Stomach (tissue), 9 donors: ENCODE results near the gene TET2. TPM values are rescaled to one million over a fixed set of nuclear protein-coding genes. Genes with fewer than 3 reads are reported as not detected.

Source experiments
- DNase-seq, 2 donors: peaks; one replicate each; pipeline versions ENCODE4 v3.0.0 to v3.0.0-alpha.2; 2013 to 2019
- H3K27ac ChIP-seq, 5 donors: fragments of 200-600 bp in 4 of 5; sonication (generic) in 4 of 5; one replicate each; pipeline ENCODE4 v1.5.1; 2013 to 2019; ENCODE audit warnings: mild to moderate bottlenecking in 1 of 5, moderate library complexity in 1 of 5
- H3K27me3 ChIP-seq, 3 donors: fragments of 200-600 bp; sonication (generic); one replicate each; pipeline ENCODE4 v1.5.1; 2017 to 2019; ENCODE audit warnings: mixed run types in 1 of 3
- H3K36me3 ChIP-seq, 4 donors: fragments of 200-600 bp; sonication (generic); 1 replicate in 3 of 4; 2 replicates in 1 of 4; pipeline ENCODE4 v1.5.1; 2016 to 2019
- H3K4me1 ChIP-seq, 4 donors: fragments of 200-600 bp; sonication (generic); one replicate each; pipeline ENCODE4 v1.5.1; 2016 to 2019
- H3K4me3 ChIP-seq, 4 donors: fragments of 200-600 bp; sonication (generic) in 3 of 4; one replicate each; pipeline ENCODE4 v1.5.1; 2016 to 2019; ENCODE audit warnings: mild to moderate bottlenecking in 1 of 4
- H3K9me3 ChIP-seq, 4 donors: fragments of 200-600 bp; sonication (generic); one replicate each; pipeline ENCODE4 v1.5.1; 2016 to 2019
- EP300 ChIP-seq: sonication (generic); formaldehyde crosslinking; IDR thresholded peaks from one replicate; pipeline ENCODE4 v1.6.1; 2017; ENCODE audit warnings: antibody characterized with exemption
- POLR2A ChIP-seq, 4 donors: fragments of 450-650 bp; IDR thresholded peaks; one replicate each; pipeline ENCODE4 v1.6.1; 2016; ENCODE audit warnings: antibody characterized with exemption in 4 of 4, control low read depth in 2 of 4, mild to moderate bottlenecking in 1 of 4, moderate library complexity in 1 of 4
- POLR2AphosphoS5 ChIP-seq, 3 donors: sonication (generic); formaldehyde crosslinking; IDR thresholded peaks; one replicate each; pipeline ENCODE4 v1.6.1; 2016; ENCODE audit warnings: antibody characterized with exemption in 3 of 3
- WGBS, 5 donors: extraction: QIAGEN DNeasy Blood & Tissue Kit in 3 of 5; methylation state at CpG; one replicate each; pipeline versions ENCODE4 v1.1.5 to v1.1.7; 2013 to 2018; 5-methylcytosine and 5-hydroxymethylcytosine counted together
- intact Hi-C: fragments of 100-400 bp; cut with DNase I; formaldehyde crosslinking; loops from one replicate; pipeline ENCODE4 v1.15.1; 2023; ENCODE audit warnings: low total_unique reads
- polyA plus RNA-seq, 3 donors: library from polyadenylated mRNA; stranded (reverse); fragments of 200-250 nt; gene quantifications; one replicate each; pipeline ENCODE4 v1.2.3, GENCODE V29; 2013
- total RNA-seq, 5 donors: library from RNA; depleted of rRNA; stranded (reverse); fragments of >200 nt; gene quantifications; one replicate each; pipeline versions ENCODE4 v1.1.0 to v1.2.3, GENCODE V29; 2014 to 2016
- TF ChIP-seq, protein P1 (sequence below), 7 experiments: fragments of 450-650 bp in 4 of 7; fragments of 200-600 bp in 3 of 7; sonication (generic) in 3 of 7; IDR thresholded peaks; one replicate each; pipeline ENCODE4 v1.5.1; 2016 to 2019; ENCODE audit warnings: antibody characterized with exemption in 7 of 7, control low read depth in 2 of 7, mild to moderate bottlenecking in 1 of 7
- donor health status: healthy with polysubstance abuse.
- donor health status: Bipolar disorder and iron deficiency.
- donor health status: healthy.

Gene TET2
- total and polyA plus RNA-seq, 8 donors: 1.7 to 30.3 (median 21.7) TPM

DNA sequence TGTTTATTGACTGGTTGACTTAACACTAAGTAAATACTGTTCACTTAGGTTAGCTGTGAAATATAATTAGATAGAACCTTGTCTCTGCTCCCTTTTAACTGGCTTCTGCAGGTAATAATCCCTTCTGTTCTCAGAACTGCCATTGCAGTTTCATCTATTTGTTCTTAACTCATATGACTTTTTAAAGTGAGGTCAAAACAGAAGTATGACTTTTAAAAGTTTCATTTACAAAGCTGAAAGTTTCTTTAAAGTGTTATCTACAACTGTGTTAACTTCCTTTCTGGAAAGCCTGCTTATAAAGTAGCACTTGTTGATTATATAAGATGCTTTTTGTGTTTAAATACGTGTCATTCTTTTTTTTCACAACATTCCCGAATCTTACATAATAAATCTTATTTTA lies 127.4 kb downstream of the TET2 start:
- 25 to 53% (median 45%) methylated on average over 2 of the region's 2 CpGs for WGBS, 5 donors
- Histone ChIP-seq H3K4me3 (no peak overlapping the region), H3K9me3 (no peaks in the 10 kb centered on the region), H3K27me3 (no peaks in the 10 kb centered on the region), H3K4me1 (peaks cover 0 to 10% (median 0%) of the 10 kb centered on the region in 4 donors), H3K36me3 (peaks cover 42 to 79% (median 74%) of the 10 kb centered on the region in 4 donors), H3K27ac (no peak overlapping the region)
- intact Hi-C loops: no loop called here
- DNase-seq: no peak
- no peak for TF ChIP-seq POLR2A (IDR thresholded peaks at IDR 0.05)
- TF ChIP-seq POLR2AphosphoS5 (IDR thresholded peaks at IDR 0.05): no peak
- TF ChIP-seq EP300: no peak
- TF ChIP-seq, protein P1, sequence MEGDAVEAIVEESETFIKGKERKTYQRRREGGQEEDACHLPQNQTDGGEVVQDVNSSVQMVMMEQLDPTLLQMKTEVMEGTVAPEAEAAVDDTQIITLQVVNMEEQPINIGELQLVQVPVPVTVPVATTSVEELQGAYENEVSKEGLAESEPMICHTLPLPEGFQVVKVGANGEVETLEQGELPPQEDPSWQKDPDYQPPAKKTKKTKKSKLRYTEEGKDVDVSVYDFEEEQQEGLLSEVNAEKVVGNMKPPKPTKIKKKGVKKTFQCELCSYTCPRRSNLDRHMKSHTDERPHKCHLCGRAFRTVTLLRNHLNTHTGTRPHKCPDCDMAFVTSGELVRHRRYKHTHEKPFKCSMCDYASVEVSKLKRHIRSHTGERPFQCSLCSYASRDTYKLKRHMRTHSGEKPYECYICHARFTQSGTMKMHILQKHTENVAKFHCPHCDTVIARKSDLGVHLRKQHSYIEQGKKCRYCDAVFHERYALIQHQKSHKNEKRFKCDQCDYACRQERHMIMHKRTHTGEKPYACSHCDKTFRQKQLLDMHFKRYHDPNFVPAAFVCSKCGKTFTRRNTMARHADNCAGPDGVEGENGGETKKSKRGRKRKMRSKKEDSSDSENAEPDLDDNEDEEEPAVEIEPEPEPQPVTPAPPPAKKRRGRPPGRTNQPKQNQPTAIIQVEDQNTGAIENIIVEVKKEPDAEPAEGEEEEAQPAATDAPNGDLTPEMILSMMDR (IDR thresholded peaks at IDR 0.05): no peak

DNA sequence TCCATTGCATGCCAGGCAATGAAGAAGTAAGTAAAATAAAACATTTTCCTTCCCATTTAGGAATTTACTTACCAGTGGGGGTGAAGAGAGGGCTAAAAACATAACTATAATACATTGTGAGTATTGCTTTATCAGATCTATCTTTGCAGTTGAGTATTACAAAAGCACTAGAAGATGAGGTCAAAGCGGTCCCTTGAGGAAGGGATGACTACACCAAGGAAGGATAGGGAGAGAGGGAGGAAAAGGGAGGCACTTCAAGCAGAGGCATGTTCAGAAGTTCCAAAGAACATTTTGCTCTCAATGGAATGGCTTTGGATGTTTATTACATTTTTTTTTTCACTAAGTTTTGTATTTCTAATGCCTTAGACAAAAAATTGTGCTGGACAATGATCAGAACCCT lies 127.8 kb downstream of the TET2 start:
- no peaks in the 10 kb centered on the region for H3K27me3 ChIP-seq
- H3K36me3 ChIP-seq: peaks cover 41 to 75% (median 70%) of the 10 kb centered on the region in 4 donors
- WGBS, 5 donors: 79 to 97% (median 94%) methylated on average over 1 of the region's 1 CpG
- H3K4me3 ChIP-seq: no peak overlapping the region
- no peak overlapping the region for H3K27ac ChIP-seq
- TF ChIP-seq POLR2AphosphoS5 (IDR thresholded peaks at IDR 0.05) (no peak), POLR2A (IDR thresholded peaks at IDR 0.05) (no peak), EP300 (no peak)
- TF ChIP-seq, protein P1 (IDR thresholded peaks at IDR 0.05): no peak
- intact Hi-C loops: no loop called here
- peaks cover 0 to 10% (median 0%) of the 10 kb centered on the region in 4 donors for H3K4me1 ChIP-seq
- H3K9me3 ChIP-seq: no peaks in the 10 kb centered on the region
- DNase-seq: no peak

DNA sequence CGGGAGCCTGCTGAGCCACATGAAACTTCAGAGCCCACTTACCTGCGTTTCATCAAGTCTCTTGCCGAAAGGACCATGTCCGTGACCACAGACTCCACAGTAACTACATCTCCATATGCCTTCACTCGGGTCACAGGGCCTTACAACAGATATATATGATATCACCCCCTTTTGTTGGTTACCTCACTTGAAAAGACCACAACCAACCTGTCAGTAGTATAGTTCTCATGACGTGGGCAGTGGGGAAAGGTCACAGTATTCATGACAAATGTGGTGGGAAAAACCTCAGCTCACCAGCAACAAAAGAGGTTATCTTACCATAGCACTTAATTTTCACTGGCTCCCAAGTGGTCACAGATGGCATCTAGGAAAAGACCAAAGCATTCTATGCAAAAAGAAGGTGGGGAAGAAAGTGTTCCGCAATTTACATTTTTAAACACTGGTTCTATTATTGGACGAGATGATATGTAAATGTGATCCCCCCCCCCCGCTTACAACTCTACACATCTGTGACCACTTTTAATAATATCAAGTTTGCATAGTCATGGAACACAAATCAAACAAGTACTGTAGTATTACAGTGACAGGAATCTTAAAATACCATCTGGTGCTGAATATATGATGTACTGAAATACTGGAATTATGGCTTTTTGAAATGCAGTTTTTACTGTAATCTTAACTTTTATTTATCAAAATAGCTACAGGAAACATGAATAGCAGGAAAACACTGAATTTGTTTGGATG lies 129.9 kb downstream of the TET2 start:
- WGBS, 5 donors: 90 to 95% (median 93%) methylated on average over 9 of the region's 9 CpGs
- H3K27me3 ChIP-seq: no peaks in the 10 kb centered on the region
- intact Hi-C loops: no loop called here
- peaks cover 31 to 55% (median 50%) of the 10 kb centered on the region in 4 donors for H3K36me3 ChIP-seq
- TF ChIP-seq, protein P1 (IDR thresholded peaks at IDR 0.05): no peak
- TF ChIP-seq POLR2A (IDR thresholded peaks at IDR 0.05) (no peak), POLR2AphosphoS5 (IDR thresholded peaks at IDR 0.05) (no peak), EP300 (no peak)
- H3K4me1 ChIP-seq: peaks cover 0 to 17% (median 0%) of the 10 kb centered on the region in 4 donors
- no peaks in the 10 kb centered on the region for H3K9me3 ChIP-seq
- DNase-seq: no peak
- no peak overlapping the region for H3K27ac ChIP-seq
- H3K4me3 ChIP-seq: no peak overlapping the region

DNA sequence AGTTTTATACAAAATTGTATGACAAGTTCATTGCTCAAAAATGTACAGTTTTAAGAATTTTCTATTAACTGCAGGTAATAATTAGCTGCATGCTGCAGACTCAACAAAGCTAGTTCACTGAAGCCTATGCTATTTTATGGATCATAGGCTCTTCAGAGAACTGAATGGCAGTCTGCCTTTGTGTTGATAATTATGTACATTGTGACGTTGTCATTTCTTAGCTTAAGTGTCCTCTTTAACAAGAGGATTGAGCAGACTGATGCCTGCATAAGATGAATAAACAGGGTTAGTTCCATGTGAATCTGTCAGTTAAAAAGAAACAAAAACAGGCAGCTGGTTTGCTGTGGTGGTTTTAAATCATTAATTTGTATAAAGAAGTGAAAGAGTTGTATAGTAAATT lies 131.0 kb downstream of the TET2 start:
- no peaks in the 10 kb centered on the region for H3K27me3 ChIP-seq
- no peak for TF ChIP-seq POLR2A (IDR thresholded peaks at IDR 0.05)
- TF ChIP-seq, protein P1 (IDR thresholded peaks at IDR 0.05): no peak
- no peak for TF ChIP-seq EP300
- no peak for TF ChIP-seq POLR2AphosphoS5 (IDR thresholded peaks at IDR 0.05)
- DNase-seq: no peak
- intact Hi-C loops: no loop called here
- peaks cover 0 to 17% (median 0%) of the 10 kb centered on the region in 4 donors for H3K4me1 ChIP-seq
- peaks cover 24 to 43% (median 38%) of the 10 kb centered on the region in 4 donors for H3K36me3 ChIP-seq
- no peak overlapping the region for H3K27ac ChIP-seq
- H3K4me3 ChIP-seq: no peak overlapping the region
- 52 to 70% (median 68%) methylated on average over 1 of the region's 1 CpG for WGBS, 5 donors
- H3K9me3 ChIP-seq: no peaks in the 10 kb centered on the region
